Sigmoid colon (tissue), 7 donors: ENCODE measurements around the gene APOD. TPM values are rescaled to one million over a fixed set of nuclear protein-coding genes. Genes with fewer than 3 reads are reported as not detected.
A peak's percentile ranks its signal among the peaks of the same experiment; 100 is the strongest.

Source experiments
- DNase-seq: peaks from one replicate; pipeline ENCODE4 v3.0.0-alpha.2; 2019
- H3K27ac ChIP-seq, 4 donors: fragments of 200-600 bp; sonication (generic); one replicate each; pipeline ENCODE4 v1.5.1; 2016 to 2019; ENCODE audit warnings: mild to moderate bottlenecking in 1 of 4
- H3K27me3 ChIP-seq, 3 donors: fragments of 200-600 bp; sonication (generic); one replicate each; pipeline ENCODE4 v1.5.1; 2019; ENCODE audit warnings: mild to moderate bottlenecking in 1 of 3
- H3K36me3 ChIP-seq, 4 donors: fragments of 200-600 bp; sonication (generic); one replicate each; pipeline ENCODE4 v1.5.1; 2016 to 2019
- H3K4me1 ChIP-seq, 4 donors: fragments of 200-600 bp; sonication (generic); one replicate each; pipeline ENCODE4 v1.5.1; 2017 to 2019
- H3K4me3 ChIP-seq, 4 donors: fragments of 200-600 bp; sonication (generic); one replicate each; pipeline ENCODE4 v1.5.1; 2017 to 2019; ENCODE audit warnings: mild to moderate bottlenecking in 2 of 4, moderate library complexity in 1 of 4
- H3K9me3 ChIP-seq, 4 donors: fragments of 200-600 bp in 3 of 4; sonication (generic) in 3 of 4; one replicate each; pipeline versions ENCODE4 v1.5.1 to v1.6.1; 2013 to 2019
- EP300 ChIP-seq, 4 donors: sonication (generic); formaldehyde crosslinking; IDR thresholded peaks; one replicate each; pipeline ENCODE4 v1.6.1; 2017; ENCODE audit warnings: antibody characterized with exemption in 4 of 4
- POLR2A ChIP-seq, 2 donors: fragments of 450-650 bp; IDR thresholded peaks; one replicate each; pipeline ENCODE4 v1.6.1; 2016; ENCODE audit warnings: antibody characterized with exemption in 2 of 2, mild to moderate bottlenecking in 2 of 2, moderate library complexity in 2 of 2
- POLR2AphosphoS5 ChIP-seq, 4 donors: sonication (generic); formaldehyde crosslinking; IDR thresholded peaks; one replicate each; pipeline ENCODE4 v1.6.1; 2017; ENCODE audit warnings: antibody characterized with exemption in 4 of 4
- WGBS, 2 donors: extraction: QIAGEN DNeasy Blood & Tissue Kit; methylation state at CpG; one replicate each; pipeline ENCODE4 v1.1.7; 2013; 5-methylcytosine and 5-hydroxymethylcytosine counted together
- intact Hi-C: fragments of 100-400 bp; cut with DNase I; formaldehyde crosslinking; loops from one replicate; pipeline ENCODE4 v1.15.1; 2023
- polyA plus RNA-seq, 3 donors: library from polyadenylated mRNA; stranded (reverse); fragments of 200-250 nt; gene quantifications; one replicate each; pipeline ENCODE4 v1.2.3, GENCODE V29; 2013
- total RNA-seq, 4 donors: library from RNA; depleted of rRNA; stranded (reverse); fragments of >200 nt; gene quantifications; one replicate each; pipeline ENCODE4 v1.1.0, GENCODE V29; 2016
- TF ChIP-seq, protein P1 (sequence below), 4 experiments: fragments of 450-650 bp in 3 of 4; fragments of 200-600 bp in 1 of 4; IDR thresholded peaks; one replicate each; pipeline ENCODE4 v1.5.1; 2016 to 2019; ENCODE audit warnings: antibody characterized with exemption in 4 of 4, mild to moderate bottlenecking in 3 of 4, moderate library complexity in 2 of 4
- donor health status: healthy with polysubstance abuse.
- donor health status: Bipolar disorder and iron deficiency.
- donor health status: healthy.

The APOD gene
- total and polyA plus RNA-seq, 7 donors: 8.1 to 296 (median 63.7) TPM

DNA sequence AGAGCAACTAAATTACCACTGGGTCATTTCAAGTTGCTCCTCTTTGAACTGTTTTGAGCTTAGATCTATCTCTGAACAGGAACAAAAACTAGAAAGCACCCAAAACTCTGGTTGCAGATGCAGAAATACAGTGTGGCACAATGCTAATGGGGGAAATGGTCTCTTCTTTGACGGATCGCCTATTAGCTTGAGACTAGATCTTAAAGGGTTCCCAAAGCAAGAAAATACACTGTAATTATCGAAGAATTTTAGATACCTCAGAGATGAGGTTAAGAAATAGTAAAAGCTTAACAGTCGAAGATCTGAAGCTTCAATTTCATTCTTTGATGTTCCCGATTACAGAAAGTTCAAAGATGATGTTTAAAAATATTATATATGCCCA lies 41.4 kb downstream of the APOD start:
- peak overlapping the region; percentile 68 to 98 (median 80) for H3K4me3 ChIP-seq
- DNase-seq: no peak
- no peaks in the 10 kb centered on the region for H3K9me3 ChIP-seq
- H3K27ac ChIP-seq: peak overlapping the region; percentile 94 to 96 (median 95)
- no peak for TF ChIP-seq EP300 (IDR thresholded peaks at IDR 0.05)
- no peak for TF ChIP-seq POLR2AphosphoS5 (IDR thresholded peaks at IDR 0.05)
- TF ChIP-seq POLR2A (IDR thresholded peaks at IDR 0.05): no peak
- TF ChIP-seq, protein P1, sequence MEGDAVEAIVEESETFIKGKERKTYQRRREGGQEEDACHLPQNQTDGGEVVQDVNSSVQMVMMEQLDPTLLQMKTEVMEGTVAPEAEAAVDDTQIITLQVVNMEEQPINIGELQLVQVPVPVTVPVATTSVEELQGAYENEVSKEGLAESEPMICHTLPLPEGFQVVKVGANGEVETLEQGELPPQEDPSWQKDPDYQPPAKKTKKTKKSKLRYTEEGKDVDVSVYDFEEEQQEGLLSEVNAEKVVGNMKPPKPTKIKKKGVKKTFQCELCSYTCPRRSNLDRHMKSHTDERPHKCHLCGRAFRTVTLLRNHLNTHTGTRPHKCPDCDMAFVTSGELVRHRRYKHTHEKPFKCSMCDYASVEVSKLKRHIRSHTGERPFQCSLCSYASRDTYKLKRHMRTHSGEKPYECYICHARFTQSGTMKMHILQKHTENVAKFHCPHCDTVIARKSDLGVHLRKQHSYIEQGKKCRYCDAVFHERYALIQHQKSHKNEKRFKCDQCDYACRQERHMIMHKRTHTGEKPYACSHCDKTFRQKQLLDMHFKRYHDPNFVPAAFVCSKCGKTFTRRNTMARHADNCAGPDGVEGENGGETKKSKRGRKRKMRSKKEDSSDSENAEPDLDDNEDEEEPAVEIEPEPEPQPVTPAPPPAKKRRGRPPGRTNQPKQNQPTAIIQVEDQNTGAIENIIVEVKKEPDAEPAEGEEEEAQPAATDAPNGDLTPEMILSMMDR (IDR thresholded peaks at IDR 0.05): no peak
- WGBS, 2 donors: 0% methylated on average over 5 of the region's 5 CpGs
- peaks cover 0 to 70% (median 57%) of the 10 kb centered on the region in 4 donors for H3K4me1 ChIP-seq
- H3K27me3 ChIP-seq: no peaks in the 10 kb centered on the region
- intact Hi-C loops: loop anchor here (5.0 kb wide), 1 partner anchor 100 kb away; the partner anchor contains the start of gene ACAP2
- no peaks in the 10 kb centered on the region for H3K36me3 ChIP-seq

DNA sequence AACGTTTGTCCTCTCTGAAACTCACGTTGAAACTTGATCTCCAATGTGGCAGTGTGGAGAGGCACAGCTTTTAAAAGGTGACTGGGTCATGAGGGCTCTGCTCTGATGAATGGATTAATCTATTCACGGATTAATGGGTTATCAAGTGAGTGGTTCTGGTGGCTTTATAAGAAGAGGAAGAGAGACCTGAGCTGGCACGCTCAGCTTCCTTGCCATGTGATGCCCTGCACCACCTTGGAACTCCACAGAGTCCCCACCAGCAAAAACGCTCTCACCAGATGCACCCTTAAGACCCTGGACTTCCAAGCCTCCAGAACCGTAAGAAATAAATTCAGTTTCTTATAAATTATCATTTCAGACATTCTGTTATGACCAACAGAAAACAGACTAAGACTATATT lies 43.2 kb downstream of the APOD start:
- no peak for DNase-seq
- intact Hi-C loops: loop anchor here (5.0 kb wide), 1 partner anchor 98 kb away; the partner anchor contains the start of gene ACAP2
- Histone ChIP-seq H3K9me3 (no peaks in the 10 kb centered on the region), H3K27ac (peak overlapping the region in 1 of 4 donors; percentile 5), H3K27me3 (no peaks in the 10 kb centered on the region), H3K4me1 (peaks cover 0 to 54% (median 44%) of the 10 kb centered on the region in 4 donors), H3K36me3 (no peaks in the 10 kb centered on the region), H3K4me3 (no peak overlapping the region)
- TF ChIP-seq POLR2A (IDR thresholded peaks at IDR 0.05) (no peak), POLR2AphosphoS5 (IDR thresholded peaks at IDR 0.05) (no peak), EP300 (IDR thresholded peaks at IDR 0.05) (no peak)
- TF ChIP-seq, protein P1 (IDR thresholded peaks at IDR 0.05): no peak
- 41 to 65% methylated on average over 6 of the region's 6 CpGs for WGBS, 2 donors

DNA sequence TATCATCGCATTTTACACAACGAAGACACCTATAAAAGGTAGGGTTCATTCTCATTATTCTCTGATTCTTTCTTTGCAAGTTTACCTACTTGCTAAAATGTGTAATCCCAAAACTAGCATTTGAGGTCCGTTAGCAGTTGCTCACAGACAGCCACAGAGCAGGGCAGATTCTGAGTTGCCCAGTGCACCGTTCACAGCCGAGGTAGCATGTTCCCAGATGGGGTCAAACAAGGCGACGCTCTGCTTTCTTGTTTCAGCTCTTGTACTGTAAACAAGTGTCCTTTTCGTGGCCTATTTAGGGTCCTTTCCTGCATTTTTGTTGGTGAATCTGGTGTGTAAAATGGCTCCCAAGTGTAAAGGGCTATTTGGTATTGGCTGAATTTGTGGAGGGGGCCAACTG lies 43.7 kb downstream of the APOD start:
- Histone ChIP-seq H3K27ac (peak overlapping the region in 1 of 4 donors; percentile 5), H3K36me3 (no peaks in the 10 kb centered on the region), H3K27me3 (no peaks in the 10 kb centered on the region), H3K9me3 (no peaks in the 10 kb centered on the region), H3K4me1 (peaks cover 0 to 54% (median 45%) of the 10 kb centered on the region in 4 donors), H3K4me3 (no peak overlapping the region)
- intact Hi-C loops: loop anchor here (5.0 kb wide), 1 partner anchor 98 kb away; the partner anchor contains the start of gene ACAP2
- no peak for TF ChIP-seq POLR2AphosphoS5 (IDR thresholded peaks at IDR 0.05)
- TF ChIP-seq POLR2A (IDR thresholded peaks at IDR 0.05): no peak
- TF ChIP-seq, protein P1 (IDR thresholded peaks at IDR 0.05): no peak
- TF ChIP-seq EP300 (IDR thresholded peaks at IDR 0.05): no peak
- WGBS, 2 donors: 69 to 79% methylated on average over 8 of the region's 8 CpGs
- DNase-seq: no peak

DNA sequence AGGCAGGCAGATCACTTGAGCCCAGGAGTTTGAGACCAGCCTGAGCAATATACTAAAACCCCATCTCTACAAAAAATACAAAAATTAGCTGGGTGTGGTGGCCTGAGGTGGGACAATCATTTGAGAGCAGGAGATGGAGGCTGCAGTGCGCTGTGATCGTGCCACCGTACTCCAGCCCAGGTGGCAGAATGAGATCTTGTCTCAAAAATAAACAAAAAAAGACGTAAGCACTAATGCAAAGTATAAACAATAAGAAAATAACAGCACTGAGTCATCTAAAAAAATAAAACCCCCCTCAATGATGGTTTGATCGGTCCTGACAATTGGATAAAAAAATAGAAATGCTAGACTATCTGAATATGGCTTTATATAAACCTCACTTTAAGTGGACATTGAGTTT lies 44.3 kb downstream of the APOD start:
- peaks cover 0 to 60% (median 50%) of the 10 kb centered on the region in 4 donors for H3K4me1 ChIP-seq

More for the DNA sequence above, 44.3 kb downstream of the APOD start:
- WGBS, 2 donors: 85 to 86% methylated on average over 5 of the region's 5 CpGs
- H3K27ac ChIP-seq: no peak overlapping the region
- no peaks in the 10 kb centered on the region for H3K36me3 ChIP-seq
- TF ChIP-seq EP300 (IDR thresholded peaks at IDR 0.05) (no peak), POLR2A (IDR thresholded peaks at IDR 0.05) (no peak), POLR2AphosphoS5 (IDR thresholded peaks at IDR 0.05) (no peak)
- TF ChIP-seq, protein P1 (IDR thresholded peaks at IDR 0.05): no peak
- H3K9me3 ChIP-seq: no peaks in the 10 kb centered on the region
- no peaks in the 10 kb centered on the region for H3K27me3 ChIP-seq
- H3K4me3 ChIP-seq: no peak overlapping the region
- intact Hi-C loops: no loop called here
- DNase-seq: no peak
